ENCODE data around the gene RAB3C.

Gene RAB3C

GRCh38 chr5:58825441-58825840 lies 242.6 kb downstream of the RAB3C start:
- TF ChIP-seq PPARA (CRISPR knock-in tag; IDR thresholded peaks at IDR 0.05; ENCODE audit: borderline replicate concordance), result no peak
- no peak for TF ChIP-seq RARB (CRISPR knock-in tag; IDR thresholded peaks at IDR 0.05)
- no peak for TF ChIP-seq TSHZ2 (CRISPR knock-in tag; IDR thresholded peaks at IDR 0.05)
- no peak for TF ChIP-seq TOX (CRISPR knock-in tag; IDR thresholded peaks at IDR 0.05; ENCODE audit: borderline replicate concordance)
- no peak for TF ChIP-seq PATZ1 (CRISPR knock-in tag; IDR thresholded peaks at IDR 0.05; ENCODE audit: borderline replicate concordance)
- TF ChIP-seq ZFP3 (CRISPR knock-in tag; IDR thresholded peaks at IDR 0.05), result no peak
- TF ChIP-seq CSRNP3 (CRISPR knock-in tag; IDR thresholded peaks at IDR 0.05), result no peak
- no peak for TF ChIP-seq OSR1 (CRISPR knock-in tag; IDR thresholded peaks at IDR 0.05)
- TF ChIP-seq POU6F1 (CRISPR knock-in tag; IDR thresholded peaks at IDR 0.05; ENCODE audit: borderline replicate concordance, low read depth), result no peak
- TF ChIP-seq BACH2 (CRISPR knock-in tag; IDR thresholded peaks at IDR 0.05; ENCODE audit: borderline replicate concordance), result no peak
- no peak for TF ChIP-seq ZFP30 (CRISPR knock-in tag; IDR thresholded peaks at IDR 0.05)
- no peak for TF ChIP-seq ESRRG (CRISPR knock-in tag; IDR thresholded peaks at IDR 0.05)
- no peak for TF ChIP-seq TCF4 (CRISPR knock-in tag; IDR thresholded peaks at IDR 0.05; ENCODE audit: borderline replicate concordance)
- TF ChIP-seq SNAI2 (CRISPR knock-in tag; IDR thresholded peaks at IDR 0.05), result no peak
- TF ChIP-seq GLIS3 (CRISPR knock-in tag; IDR thresholded peaks at IDR 0.05), result no peak
- no peak for TF ChIP-seq ZNF8 (CRISPR knock-in tag; IDR thresholded peaks at IDR 0.05)
- TF ChIP-seq ZC3H10 (CRISPR knock-in tag; IDR thresholded peaks at IDR 0.05), result no peak
- TF ChIP-seq ZNF70 (CRISPR knock-in tag; IDR thresholded peaks at IDR 0.05), result no peak
- no peak for TF ChIP-seq ARNTL (CRISPR knock-in tag; IDR thresholded peaks at IDR 0.05; ENCODE audit: borderline replicate concordance, low read depth)
- no peak for ATAC-seq

- no peak for ATAC-seq
- TF ChIP-seq OSR1 (CRISPR knock-in tag; IDR thresholded peaks at IDR 0.05) (no peak), ESRRG (CRISPR knock-in tag; IDR thresholded peaks at IDR 0.05) (no peak), ZFP30 (CRISPR knock-in tag; IDR thresholded peaks at IDR 0.05) (no peak), BACH2 (CRISPR knock-in tag; IDR thresholded peaks at IDR 0.05; ENCODE audit: borderline replicate concordance) (no peak), POU6F1 (CRISPR knock-in tag; IDR thresholded peaks at IDR 0.05; ENCODE audit: borderline replicate concordance, low read depth) (no peak), ZNF8 (CRISPR knock-in tag; IDR thresholded peaks at IDR 0.05) (no peak), ARNTL (CRISPR knock-in tag; IDR thresholded peaks at IDR 0.05; ENCODE audit: borderline replicate concordance, low read depth) (no peak), CSDC2 (CRISPR knock-in tag; IDR thresholded peaks at IDR 0.05) (no peak), PATZ1 (CRISPR knock-in tag; IDR thresholded peaks at IDR 0.05; ENCODE audit: borderline replicate concordance) (no peak), ZFP3 (CRISPR knock-in tag; IDR thresholded peaks at IDR 0.05) (no peak), ZC3H10 (CRISPR knock-in tag; IDR thresholded peaks at IDR 0.05) (no peak), RARB (CRISPR knock-in tag; IDR thresholded peaks at IDR 0.05) (no peak), ISL1 (CRISPR knock-in tag; IDR thresholded peaks at IDR 0.05) (no peak), CSRNP3 (CRISPR knock-in tag; IDR thresholded peaks at IDR 0.05) (no peak), GLIS3 (CRISPR knock-in tag; IDR thresholded peaks at IDR 0.05) (no peak)
Observed at GRCh38 chr5:58825899-58826298, 243.0 kb downstream of the RAB3C start.

All from SK-N-SH treated with all-trans-retinoic acid at 6 μM for 48 hours (cell line).